ENCODE data around the gene EFHB.
"Not testable (repeated sequence)": the region's sequence is repeated elsewhere in the genome, so short reads cannot be mapped to it uniquely, and the experiment has no call there.

EFHB gene

DNA sequence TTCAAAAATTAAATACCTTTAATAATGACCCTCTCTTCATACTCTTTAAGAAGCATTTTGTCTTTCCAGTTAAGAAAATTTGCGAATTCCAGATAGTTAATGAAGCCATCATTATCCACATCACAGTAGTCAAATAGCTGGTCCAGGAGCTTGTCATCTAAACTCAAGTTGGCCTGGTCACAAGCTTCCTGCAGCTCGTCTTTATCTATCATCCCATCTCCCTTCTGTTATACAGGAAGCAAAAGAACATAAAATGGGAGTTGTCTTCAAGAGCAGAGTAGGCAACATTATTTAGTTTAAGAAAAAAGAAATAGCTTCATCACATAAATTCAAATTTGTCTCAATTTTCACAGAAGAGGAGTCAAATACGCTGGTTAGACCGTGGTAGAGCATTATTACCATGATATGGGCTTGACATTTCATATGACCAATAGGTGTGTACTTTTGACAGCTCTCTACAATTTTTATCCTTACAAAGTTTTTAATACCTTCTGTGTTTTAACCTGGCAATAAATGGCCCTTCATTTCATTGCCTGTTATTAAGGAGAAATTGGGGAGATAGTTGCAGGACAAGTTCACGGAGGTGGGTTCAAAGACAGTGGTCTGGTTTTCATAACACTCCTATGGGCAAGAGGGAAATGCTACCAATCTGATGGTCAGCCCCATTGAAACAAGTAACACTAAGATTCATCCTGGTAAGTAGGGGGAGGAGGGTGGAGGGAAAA lies 45.4 kb downstream of the EFHB start:
- no peaks in the 10 kb centered on the region for H4K20me1 ChIP-seq (ENCODE audit: control insufficient read depth, insufficient read depth, low read depth, low read length)
- H3F3A ChIP-seq (ENCODE audit: control insufficient read depth, insufficient read depth) = no peaks in the 10 kb centered on the region
- no peak overlapping the region for H3K4me3 ChIP-seq (ENCODE audit: low read length)
- no peaks in the 10 kb centered on the region for H3K36me3 ChIP-seq (ENCODE audit: control insufficient read depth, low read length)
- no peak overlapping the region for H3K27ac ChIP-seq (ENCODE audit: low read depth, low read length)
- no peaks in the 10 kb centered on the region for H3K9me2 ChIP-seq (replicated peaks; ENCODE audit: control insufficient read depth, low read length)
- H3K27me3 ChIP-seq (ENCODE audit: control insufficient read depth, low read length) = no peaks in the 10 kb centered on the region
- H3K4me2 ChIP-seq (ENCODE audit: low read length) = no peak overlapping the region
- H3K9me3 ChIP-seq (ENCODE audit: control insufficient read depth, insufficient read depth, low read length) = no peaks in the 10 kb centered on the region
- H3K4me1 ChIP-seq (ENCODE audit: control insufficient read depth, low read length) = no peaks in the 10 kb centered on the region
- no peak for TF ChIP-seq EZH2phosphoT487 (IDR thresholded peaks at IDR 0.05; ENCODE audit: borderline replicate concordance, low read length)
- TF ChIP-seq, protein P1, sequence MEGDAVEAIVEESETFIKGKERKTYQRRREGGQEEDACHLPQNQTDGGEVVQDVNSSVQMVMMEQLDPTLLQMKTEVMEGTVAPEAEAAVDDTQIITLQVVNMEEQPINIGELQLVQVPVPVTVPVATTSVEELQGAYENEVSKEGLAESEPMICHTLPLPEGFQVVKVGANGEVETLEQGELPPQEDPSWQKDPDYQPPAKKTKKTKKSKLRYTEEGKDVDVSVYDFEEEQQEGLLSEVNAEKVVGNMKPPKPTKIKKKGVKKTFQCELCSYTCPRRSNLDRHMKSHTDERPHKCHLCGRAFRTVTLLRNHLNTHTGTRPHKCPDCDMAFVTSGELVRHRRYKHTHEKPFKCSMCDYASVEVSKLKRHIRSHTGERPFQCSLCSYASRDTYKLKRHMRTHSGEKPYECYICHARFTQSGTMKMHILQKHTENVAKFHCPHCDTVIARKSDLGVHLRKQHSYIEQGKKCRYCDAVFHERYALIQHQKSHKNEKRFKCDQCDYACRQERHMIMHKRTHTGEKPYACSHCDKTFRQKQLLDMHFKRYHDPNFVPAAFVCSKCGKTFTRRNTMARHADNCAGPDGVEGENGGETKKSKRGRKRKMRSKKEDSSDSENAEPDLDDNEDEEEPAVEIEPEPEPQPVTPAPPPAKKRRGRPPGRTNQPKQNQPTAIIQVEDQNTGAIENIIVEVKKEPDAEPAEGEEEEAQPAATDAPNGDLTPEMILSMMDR (IDR thresholded peaks at IDR 0.05; ENCODE audit: low read depth, low read length, poor library complexity, severe bottlenecking) = no peak
- H3K79me2 ChIP-seq (ENCODE audit: control insufficient read depth, low read length) = no peaks in the 10 kb centered on the region

DNA sequence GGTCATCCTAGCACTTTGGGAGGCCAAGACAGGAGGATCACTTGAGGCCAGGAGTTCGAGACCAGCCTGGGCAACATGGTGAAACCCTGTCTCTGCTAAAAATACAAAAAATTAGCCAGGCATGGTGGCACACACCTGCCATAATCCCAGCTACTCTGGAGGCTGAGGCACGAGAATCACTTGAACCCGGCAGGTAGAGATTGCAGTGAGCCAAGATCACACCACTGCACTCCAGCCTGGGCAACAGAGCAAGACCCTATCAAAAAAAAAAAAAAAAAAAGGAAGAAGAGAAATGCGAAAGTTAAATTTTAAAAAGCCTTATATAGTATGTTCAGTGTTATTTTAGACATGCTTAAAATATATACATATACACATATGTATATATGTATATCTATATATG lies 46.9 kb downstream of the EFHB start:
- H3K9me3 ChIP-seq (ENCODE audit: control insufficient read depth, insufficient read depth, low read length); H3F3A ChIP-seq (ENCODE audit: control insufficient read depth, insufficient read depth); H3K4me3 ChIP-seq (ENCODE audit: low read length); H3K4me2 ChIP-seq (ENCODE audit: low read length); H3K36me3 ChIP-seq (ENCODE audit: control insufficient read depth, low read length); H3K27ac ChIP-seq (ENCODE audit: low read depth, low read length); H3K27me3 ChIP-seq (ENCODE audit: control insufficient read depth, low read length); H3K9me2 ChIP-seq (replicated peaks; ENCODE audit: control insufficient read depth, low read length); H4K20me1 ChIP-seq (ENCODE audit: control insufficient read depth, insufficient read depth, low read depth, low read length); H3K4me1 ChIP-seq (ENCODE audit: control insufficient read depth, low read length); H3K79me2 ChIP-seq (ENCODE audit: control insufficient read depth, low read length): not testable (repeated sequence)

DNA sequence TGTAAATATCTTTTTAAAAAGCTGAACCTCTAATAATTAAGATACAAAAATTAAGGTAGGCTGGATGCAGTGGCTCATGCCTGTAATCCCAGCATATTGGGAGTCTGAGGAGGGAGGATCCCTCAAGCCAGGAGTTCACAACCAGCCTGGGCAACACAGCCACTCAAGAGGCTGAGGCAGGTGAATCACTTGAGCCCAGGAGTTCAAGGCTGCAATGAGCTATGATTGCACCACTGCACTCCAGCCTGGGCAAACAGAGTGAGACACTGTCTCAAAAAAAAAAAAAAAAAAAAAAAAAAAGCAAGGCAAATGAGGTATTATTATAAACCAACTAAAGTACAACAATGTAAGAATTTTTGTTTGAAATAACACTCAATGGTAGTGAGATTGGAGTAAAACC lies 47.6 kb downstream of the EFHB start:
- no peaks in the 10 kb centered on the region for H3K79me2 ChIP-seq (ENCODE audit: control insufficient read depth, low read length)
- TF ChIP-seq, protein P1 (IDR thresholded peaks at IDR 0.05; ENCODE audit: low read depth, low read length, poor library complexity, severe bottlenecking) = no peak
- TF ChIP-seq EZH2phosphoT487 (IDR thresholded peaks at IDR 0.05; ENCODE audit: borderline replicate concordance, low read length) = no peak

DNA sequence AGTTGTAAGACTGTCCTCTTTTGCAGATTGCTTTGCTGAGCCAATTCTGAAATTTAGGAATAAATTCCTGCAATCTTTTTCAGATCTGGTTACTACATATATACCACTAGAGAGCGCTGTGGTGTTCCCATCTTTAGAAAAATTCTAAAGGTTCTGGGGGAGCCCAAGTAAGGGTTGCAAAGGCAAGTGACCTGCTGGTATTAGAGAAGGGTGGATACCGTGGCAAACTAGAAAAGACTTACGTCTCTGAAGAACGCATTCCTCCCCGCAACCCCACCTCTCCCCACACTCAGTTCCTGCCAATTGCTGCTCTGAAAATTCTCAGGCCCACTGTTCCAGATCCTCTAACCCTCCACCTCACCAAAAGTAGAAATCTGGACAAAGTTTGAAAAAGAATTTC lies 48.5 kb downstream of the EFHB start:
- Histone ChIP-seq H3K27me3 (ENCODE audit: control insufficient read depth, low read length) (no peaks in the 10 kb centered on the region), H3F3A (ENCODE audit: control insufficient read depth, insufficient read depth) (no peaks in the 10 kb centered on the region), H3K9me3 (ENCODE audit: control insufficient read depth, insufficient read depth, low read length) (no peaks in the 10 kb centered on the region), H3K4me3 (ENCODE audit: low read length) (no peak overlapping the region), H3K4me1 (ENCODE audit: control insufficient read depth, low read length) (no peaks in the 10 kb centered on the region), H3K4me2 (ENCODE audit: low read length) (no peak overlapping the region), H3K36me3 (ENCODE audit: control insufficient read depth, low read length) (no peaks in the 10 kb centered on the region), H3K27ac (ENCODE audit: low read depth, low read length) (no peak overlapping the region), H4K20me1 (ENCODE audit: control insufficient read depth, insufficient read depth, low read depth, low read length) (no peaks in the 10 kb centered on the region), H3K9me2 (replicated peaks; ENCODE audit: control insufficient read depth, low read length) (no peaks in the 10 kb centered on the region), H3K79me2 (ENCODE audit: control insufficient read depth, low read length) (no peaks in the 10 kb centered on the region)
- no peak for TF ChIP-seq EZH2phosphoT487 (IDR thresholded peaks at IDR 0.05; ENCODE audit: borderline replicate concordance, low read length)
- TF ChIP-seq, protein P1 (IDR thresholded peaks at IDR 0.05; ENCODE audit: low read depth, low read length, poor library complexity, severe bottlenecking) = peak; percentile 73

More for the DNA sequence above, 47.6 kb downstream of the EFHB start:
- no peaks in the 10 kb centered on the region for H3K4me1 ChIP-seq (ENCODE audit: control insufficient read depth, low read length)
- H3F3A ChIP-seq (ENCODE audit: control insufficient read depth, insufficient read depth) = no peaks in the 10 kb centered on the region
- no peaks in the 10 kb centered on the region for H4K20me1 ChIP-seq (ENCODE audit: control insufficient read depth, insufficient read depth, low read depth, low read length)
- no peak overlapping the region for H3K4me3 ChIP-seq (ENCODE audit: low read length)
- no peak overlapping the region for H3K4me2 ChIP-seq (ENCODE audit: low read length)
- H3K9me2 ChIP-seq (replicated peaks; ENCODE audit: control insufficient read depth, low read length) = no peaks in the 10 kb centered on the region
- no peaks in the 10 kb centered on the region for H3K9me3 ChIP-seq (ENCODE audit: control insufficient read depth, insufficient read depth, low read length)
- H3K36me3 ChIP-seq (ENCODE audit: control insufficient read depth, low read length) = no peaks in the 10 kb centered on the region
- H3K27me3 ChIP-seq (ENCODE audit: control insufficient read depth, low read length) = no peaks in the 10 kb centered on the region
- no peak overlapping the region for H3K27ac ChIP-seq (ENCODE audit: low read depth, low read length)
